CD14-positive monocyte (primary cell): ENCODE measurements around the gene PGD. TPM values are rescaled to one million over a fixed set of nuclear protein-coding genes. Genes with fewer than 3 reads are reported as not detected.
"Not testable (repeated sequence)": the region's sequence is repeated elsewhere in the genome, so short reads cannot be mapped to it uniquely, and the experiment has no call there.

Experiments
- DNase-seq, 3 donors: peaks; one replicate each; pipeline ENCODE4 v3.0.0-alpha.2; 2011 to 2022
- H2AFZ ChIP-seq: 2 replicates; pipeline ENCODE4 v1.6.0; 2012; ENCODE audit warnings: mild to moderate bottlenecking, low read depth, low read length, inconsistent platforms; ENCODE audit not compliant: insufficient read depth, poor library complexity, severe bottlenecking
- H3K27ac ChIP-seq, 2 donors: 1 replicate in 1 of 2; 2 replicates in 1 of 2; pipeline ENCODE4 v1.5.1; 2012 to 2013; ENCODE audit warnings: low read length in 2 of 2, control low read depth in 1 of 2, inconsistent platforms in 1 of 2, low read depth in 1 of 2, mild to moderate bottlenecking in 1 of 2
- H3K27me3 ChIP-seq, 2 donors: one replicate each; pipeline versions ENCODE4 v1.6.0 to v1.6.1; 2011 to 2013; ENCODE audit warnings: low read length in 2 of 2; ENCODE audit not compliant: control insufficient read depth in 2 of 2, insufficient read depth in 2 of 2
- H3K36me3 ChIP-seq, 2 donors: replicated peaks in 1 of 2; 1 replicate in 1 of 2; 2 replicates in 1 of 2; pipeline versions ENCODE4 v1.5.1 to v1.6.1; 2012 to 2013; ENCODE audit warnings: low read length in 2 of 2, control low read depth in 1 of 2, inconsistent platforms in 1 of 2, mild to moderate bottlenecking in 1 of 2; ENCODE audit not compliant: insufficient read depth in 2 of 2, control insufficient read depth in 1 of 2
- H3K4me1 ChIP-seq, 2 donors: 1 replicate in 1 of 2; 2 replicates in 1 of 2; pipeline versions ENCODE4 v1.5.1 to v1.6.1; 2012 to 2013; ENCODE audit warnings: low read length in 2 of 2, control low read depth in 1 of 2, inconsistent platforms in 1 of 2, mild to moderate bottlenecking in 1 of 2, moderate library complexity in 1 of 2; ENCODE audit not compliant: insufficient read depth in 2 of 2, control insufficient read depth in 1 of 2
- H3K4me2 ChIP-seq: replicated peaks from 2 replicates; pipeline ENCODE3; 2012; ENCODE audit warnings: low read length, moderate library complexity, mild to moderate bottlenecking; ENCODE audit not compliant: poor library complexity, severe bottlenecking; ENCODE audit errors: extremely low read depth
- H3K4me3 ChIP-seq, 3 experiments: fragments of 200-600 bp in 1 of 3; sonication (generic) in 1 of 3; replicated peaks in 1 of 3; 1 replicate in 2 of 3; 2 replicates in 1 of 3; pipeline ENCODE4 v1.5.1; 2011 to 2013; ENCODE audit warnings: low read length in 3 of 3, mild to moderate bottlenecking in 3 of 3, control low read depth in 2 of 3, low read depth in 2 of 3, inconsistent platforms in 1 of 3, moderate library complexity in 1 of 3
- H3K79me2 ChIP-seq: 2 replicates; pipeline ENCODE4 v1.6.0; 2012; ENCODE audit warnings: mild to moderate bottlenecking, control low read depth, inconsistent platforms, low read length, moderate library complexity; ENCODE audit not compliant: insufficient read depth
- H3K9ac ChIP-seq: 2 replicates; pipeline ENCODE4 v1.6.0; 2017; ENCODE audit warnings: low read length, mild to moderate bottlenecking; ENCODE audit not compliant: insufficient read depth, poor library complexity, severe bottlenecking
- H3K9me3 ChIP-seq, 2 donors: replicated peaks in 1 of 2; 1 replicate in 1 of 2; 2 replicates in 1 of 2; pipeline versions ENCODE4 v1.5.1 to v1.6.1; 2012 to 2013; ENCODE audit warnings: low read length in 2 of 2, control low read depth in 1 of 2; ENCODE audit not compliant: control insufficient read depth in 1 of 2, insufficient read depth in 1 of 2
- H4K20me1 ChIP-seq: 2 replicates; pipeline ENCODE4 v1.6.0; 2012; ENCODE audit warnings: mild to moderate bottlenecking, low read length, control low read depth, moderate library complexity; ENCODE audit not compliant: insufficient read depth
- H3K27ac Mint-ChIP-seq, 7 donors: one replicate each; pipeline ENCODE4 v1.8.0; 2020; ENCODE audit warnings: mild to moderate bottlenecking in 7 of 7, mixed read lengths in 7 of 7, moderate library complexity in 6 of 7, inconsistent platforms in 2 of 7
- H3K27me3 Mint-ChIP-seq, 3 donors: one replicate each; pipeline ENCODE4 v1.8.0; 2021 to 2022; ENCODE audit warnings: low read depth in 3 of 3, mild to moderate bottlenecking in 3 of 3, mixed read lengths in 3 of 3, moderate library complexity in 3 of 3, inconsistent platforms in 1 of 3
- H3K36me3 Mint-ChIP-seq, 2 donors: one replicate each; pipeline ENCODE4 v1.8.0; 2020; ENCODE audit warnings: mixed read lengths in 2 of 2, inconsistent platforms in 1 of 2, mild to moderate bottlenecking in 1 of 2
- H3K4me1 Mint-ChIP-seq: one replicate; pipeline ENCODE4 v1.8.0; 2020; ENCODE audit warnings: mild to moderate bottlenecking, mixed read lengths
- H3K4me3 Mint-ChIP-seq, 2 donors: one replicate each; pipeline ENCODE4 v1.8.0; 2020; ENCODE audit warnings: mild to moderate bottlenecking in 2 of 2, mixed read lengths in 2 of 2, moderate library complexity in 1 of 2
- H3K9me3 Mint-ChIP-seq, 7 donors: one replicate each; pipeline ENCODE4 v1.8.0; 2020 to 2022; ENCODE audit warnings: mixed read lengths in 7 of 7, mild to moderate bottlenecking in 6 of 7, moderate library complexity in 6 of 7, inconsistent platforms in 2 of 7
- CTCF ChIP-seq: fragments of 200-600 bp; IDR thresholded peaks from one replicate; pipeline ENCODE4 v1.8.0; 2022; ENCODE audit warnings: antibody characterized with exemption, mild to moderate bottlenecking
- WGBS: methylation state at CpG from one replicate; pipeline ENCODE4 v1.1.5; 2013; ENCODE audit warnings: missing lambda C conversion rate; ENCODE audit not compliant: insufficient coverage; 5-methylcytosine and 5-hydroxymethylcytosine counted together
- intact Hi-C, 2 donors: fragments of 100-400 bp; cut with micrococcal nuclease; formaldehyde crosslinking; loops; one replicate each; pipeline versions ENCODE4 v1.15.0 to v1.15.1; 2023
- polyA plus RNA-seq, 3 donors: library from polyadenylated mRNA; depleted of rRNA in 1 of 3; unstranded in 2 of 3; stranded (reverse) in 1 of 3; fragments of 300-500 nt in 2 of 3; fragments of >200 nt in 1 of 3; fragmentation: Illumina TruSeq in 2 of 3; gene quantifications; 1 replicate in 2 of 3; 2 replicates in 1 of 3; pipeline ENCODE4 v1.2.3, GENCODE V29; 2012 to 2021

Gene PGD
- polyA plus RNA-seq, 3 donors = 173 to 509 (median 471) TPM

- Mint-ChIP-seq H3K4me3 (no peak overlapping the region), H3K9me3 (peaks cover 0 to 5% (median 0%) of the 10 kb centered on the region in 7 donors), H3K36me3 (peaks cover 47 to 49% of the 10 kb centered on the region in 2 donors), H3K27ac (no peak overlapping the region), H3K4me1 (peaks cover 20% of the 10 kb centered on the region), H3K27me3 (peaks cover 0 to 2% (median 1%) of the 10 kb centered on the region in 3 donors)
- WGBS = 100% methylated on average over 4 of the region's 8 CpGs
- peaks cover 13 to 21% of the 10 kb centered on the region in 2 donors for H3K4me1 ChIP-seq
- H3K4me2 ChIP-seq = no peak overlapping the region
- intact Hi-C loops = no loop called here
- peaks cover 25 to 37% of the 10 kb centered on the region in 2 donors for H3K36me3 ChIP-seq
- H3K4me3 ChIP-seq = no peak overlapping the region
- H2AFZ ChIP-seq = no peak overlapping the region
- no peaks in the 10 kb centered on the region for H3K27me3 ChIP-seq
- H3K9me3 ChIP-seq = no peaks in the 10 kb centered on the region
- no peaks in the 10 kb centered on the region for H4K20me1 ChIP-seq
- no peaks in the 10 kb centered on the region for H3K79me2 ChIP-seq
- no peak overlapping the region for H3K27ac ChIP-seq
- H3K9ac ChIP-seq = no peak overlapping the region
- no peak for DNase-seq
- TF ChIP-seq CTCF = no peak
Observed at GRCh38 chr1:10424651-10425050, 25.8 kb downstream of the PGD start.

GRCh38 chr1:10425826-10426534 is 27.1 kb downstream of the PGD start:
- H3K9me3 Mint-ChIP-seq, H3K27ac ChIP-seq, H3K79me2 ChIP-seq, H2AFZ ChIP-seq, H3K27me3 Mint-ChIP-seq, H4K20me1 ChIP-seq, DNase-seq, H3K27me3 ChIP-seq, H3K4me3 ChIP-seq, H3K9me3 ChIP-seq, H3K4me2 ChIP-seq, H3K9ac ChIP-seq, intact Hi-C loops: not testable (repeated sequence)
- H3K4me1 Mint-ChIP-seq = peaks cover 28% of the 10 kb centered on the region
- Histone ChIP-seq H3K4me1 (peaks cover 21 to 34% of the 10 kb centered on the region in 2 donors), H3K36me3 (peaks cover 13 to 24% of the 10 kb centered on the region in 2 donors)
- peak overlapping the region; percentile 66 to 77 for H3K4me3 Mint-ChIP-seq
- H3K36me3 Mint-ChIP-seq = peaks cover 34 to 35% of the 10 kb centered on the region in 2 donors
- H3K27ac Mint-ChIP-seq = peak overlapping the region in 4 of 7 donors; percentile 54 to 88 (median 64)
- WGBS = 78% methylated on average over 6 of the region's 21 CpGs

- H3K4me1 Mint-ChIP-seq = peaks cover 33% of the 10 kb centered on the region
- not testable (repeated sequence) for DNase-seq, H3K27ac ChIP-seq
Observed at GRCh38 chr1:10426535-10426848, 27.6 kb downstream of the PGD start.

More at GRCh38 chr1:10426535-10426848, 27.6 kb downstream of the PGD start:
- H3K4me3 ChIP-seq, intact Hi-C loops, H3K9me3 Mint-ChIP-seq, H3K9ac ChIP-seq, H3K4me2 ChIP-seq, H3K79me2 ChIP-seq, H3K27ac Mint-ChIP-seq, H3K9me3 ChIP-seq, H2AFZ ChIP-seq, H4K20me1 ChIP-seq, H3K27me3 Mint-ChIP-seq, H3K27me3 ChIP-seq, H3K4me3 Mint-ChIP-seq: not testable (repeated sequence)
- peaks cover 7 to 19% of the 10 kb centered on the region in 2 donors for H3K36me3 ChIP-seq
- peaks cover 29 to 30% of the 10 kb centered on the region in 2 donors for H3K36me3 Mint-ChIP-seq
- WGBS = 96% methylated on average over 16 of the region's 21 CpGs
- H3K4me1 ChIP-seq = peaks cover 25 to 39% of the 10 kb centered on the region in 2 donors
